Chondrocyte (in vitro differentiated cells): ENCODE data around the gene IFFO2. TPM values are rescaled to one million over a fixed set of nuclear protein-coding genes. Genes with fewer than 3 reads are reported as not detected.

ENCODE experiments used
- DNase-seq: peaks from one replicate; pipeline ENCODE4 v3.0.0; 2021; ENCODE audit warnings: mixed read lengths, low spot score
- H3K27ac Mint-ChIP-seq: one replicate; pipeline ENCODE4 v1.8.0; 2021; ENCODE audit warnings: mild to moderate bottlenecking, moderate library complexity, mixed read lengths; ENCODE audit not compliant: unreplicated experiment
- H3K27me3 Mint-ChIP-seq: 2 replicates; pipeline ENCODE4 v1.8.0; 2021; ENCODE audit warnings: low read depth, mixed read lengths
- H3K36me3 Mint-ChIP-seq: 2 replicates; pipeline ENCODE4 v1.8.0; 2021; ENCODE audit warnings: low read depth, mixed read lengths
- H3K4me1 Mint-ChIP-seq: 2 replicates; pipeline ENCODE4 v1.8.0; 2021; ENCODE audit warnings: low read depth, mild to moderate bottlenecking, mixed read lengths
- H3K4me3 Mint-ChIP-seq: one replicate; pipeline ENCODE4 v1.8.0; 2021; ENCODE audit warnings: mild to moderate bottlenecking, moderate library complexity, mixed read lengths; ENCODE audit not compliant: unreplicated experiment
- H3K9me3 Mint-ChIP-seq: 2 replicates; pipeline ENCODE4 v1.8.0; 2021; ENCODE audit warnings: low read depth, mixed read lengths
- total RNA-seq: library from RNA; stranded (reverse); gene quantifications from 3 replicates; pipeline ENCODE4 v1.2.1, GENCODE V29; 2021
- TF ChIP-seq, protein P1 (sequence below): fragments of 200-600 bp; sonication (generic); IDR thresholded peaks from 2 replicates; pipeline ENCODE4 v1.5.0; 2021; ENCODE audit warnings: antibody characterized with exemption, mild to moderate bottlenecking, moderate library complexity

The IFFO2 gene
- total RNA-seq, 1 donor from 2014 or later = 18.9 TPM

DNA sequence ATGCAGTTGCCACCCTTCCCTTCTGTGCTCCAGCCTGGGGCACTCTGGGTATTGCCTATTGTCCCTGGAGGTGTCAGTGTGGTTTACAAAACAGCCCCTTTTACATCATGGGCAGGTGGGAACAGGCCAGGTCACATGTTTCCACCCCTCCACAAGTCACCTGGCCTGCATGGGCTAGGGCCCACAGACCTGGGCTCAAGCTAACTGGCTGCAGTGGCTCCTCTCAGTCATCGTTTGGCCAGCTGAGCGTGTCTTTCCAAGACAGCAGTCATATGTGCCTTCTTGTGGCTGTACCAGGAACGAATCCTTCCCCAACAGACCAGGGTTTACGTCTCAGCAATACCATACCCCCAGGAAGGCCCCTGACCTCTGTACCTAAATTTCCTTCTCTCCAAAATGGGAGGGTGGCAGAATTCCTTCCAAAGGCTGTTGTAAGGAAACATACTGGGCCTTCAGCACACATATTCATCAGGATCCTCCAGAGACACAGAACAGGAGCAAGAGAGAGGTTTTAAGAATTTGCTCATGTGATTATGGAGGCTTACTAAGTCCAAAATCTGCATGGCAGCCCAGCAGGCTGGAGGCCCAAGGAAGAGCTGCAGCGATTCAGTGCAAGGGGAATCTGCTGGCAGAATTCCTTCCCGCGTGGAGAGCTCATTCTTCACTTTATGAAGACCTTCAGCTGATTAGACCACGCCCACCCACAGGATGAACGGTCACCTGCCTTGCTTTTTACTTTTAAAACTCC lies 86.5 kb downstream of the IFFO2 start:
- Mint-ChIP-seq H3K4me1 (no peaks in the 10 kb centered on the region), H3K36me3 (peaks cover 2% of the 10 kb centered on the region), H3K27me3 (peaks cover 23% of the 10 kb centered on the region), H3K4me3 (no peak overlapping the region), H3K27ac (no peak overlapping the region), H3K9me3 (no peaks in the 10 kb centered on the region)
- DNase-seq = no peak
- TF ChIP-seq, protein P1, sequence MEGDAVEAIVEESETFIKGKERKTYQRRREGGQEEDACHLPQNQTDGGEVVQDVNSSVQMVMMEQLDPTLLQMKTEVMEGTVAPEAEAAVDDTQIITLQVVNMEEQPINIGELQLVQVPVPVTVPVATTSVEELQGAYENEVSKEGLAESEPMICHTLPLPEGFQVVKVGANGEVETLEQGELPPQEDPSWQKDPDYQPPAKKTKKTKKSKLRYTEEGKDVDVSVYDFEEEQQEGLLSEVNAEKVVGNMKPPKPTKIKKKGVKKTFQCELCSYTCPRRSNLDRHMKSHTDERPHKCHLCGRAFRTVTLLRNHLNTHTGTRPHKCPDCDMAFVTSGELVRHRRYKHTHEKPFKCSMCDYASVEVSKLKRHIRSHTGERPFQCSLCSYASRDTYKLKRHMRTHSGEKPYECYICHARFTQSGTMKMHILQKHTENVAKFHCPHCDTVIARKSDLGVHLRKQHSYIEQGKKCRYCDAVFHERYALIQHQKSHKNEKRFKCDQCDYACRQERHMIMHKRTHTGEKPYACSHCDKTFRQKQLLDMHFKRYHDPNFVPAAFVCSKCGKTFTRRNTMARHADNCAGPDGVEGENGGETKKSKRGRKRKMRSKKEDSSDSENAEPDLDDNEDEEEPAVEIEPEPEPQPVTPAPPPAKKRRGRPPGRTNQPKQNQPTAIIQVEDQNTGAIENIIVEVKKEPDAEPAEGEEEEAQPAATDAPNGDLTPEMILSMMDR = no peak

DNA sequence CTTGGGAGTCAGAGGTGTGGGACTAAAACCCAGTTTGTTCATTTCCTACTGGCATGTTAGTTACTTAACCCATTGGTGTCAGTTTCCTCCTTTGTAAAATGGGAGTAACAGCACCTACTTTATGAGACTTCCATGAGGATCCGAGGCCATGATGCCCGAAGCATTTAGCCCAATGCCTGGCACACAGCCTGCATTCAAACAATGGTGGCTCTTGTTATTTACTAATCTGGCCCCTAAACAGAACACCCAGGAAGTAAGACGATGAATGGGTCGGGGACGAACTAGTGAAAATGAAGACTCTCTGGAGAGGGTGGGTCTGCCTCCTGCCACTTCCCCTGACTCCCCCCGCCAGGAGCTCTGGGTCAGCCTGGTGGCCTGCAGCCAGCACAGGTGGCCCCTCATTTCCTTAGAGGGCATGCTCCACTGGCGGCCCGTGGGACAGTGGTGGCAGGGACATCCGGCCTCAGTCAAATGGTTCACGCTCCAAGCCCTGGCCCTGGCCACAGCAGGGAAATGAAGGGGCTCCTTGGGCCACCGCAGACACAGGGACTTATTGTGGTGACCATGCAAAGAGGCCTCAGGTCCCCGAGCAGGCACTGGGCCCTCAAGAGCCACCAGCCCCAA lies 87.6 kb downstream of the IFFO2 start:
- no peak for DNase-seq
- H3K27me3 Mint-ChIP-seq = peaks cover 25% of the 10 kb centered on the region
- TF ChIP-seq, protein P1 = no peak
- no peaks in the 10 kb centered on the region for H3K9me3 Mint-ChIP-seq
- no peak overlapping the region for H3K27ac Mint-ChIP-seq
- peaks cover 2% of the 10 kb centered on the region for H3K36me3 Mint-ChIP-seq
- no peaks in the 10 kb centered on the region for H3K4me1 Mint-ChIP-seq
- no peak overlapping the region for H3K4me3 Mint-ChIP-seq

DNA sequence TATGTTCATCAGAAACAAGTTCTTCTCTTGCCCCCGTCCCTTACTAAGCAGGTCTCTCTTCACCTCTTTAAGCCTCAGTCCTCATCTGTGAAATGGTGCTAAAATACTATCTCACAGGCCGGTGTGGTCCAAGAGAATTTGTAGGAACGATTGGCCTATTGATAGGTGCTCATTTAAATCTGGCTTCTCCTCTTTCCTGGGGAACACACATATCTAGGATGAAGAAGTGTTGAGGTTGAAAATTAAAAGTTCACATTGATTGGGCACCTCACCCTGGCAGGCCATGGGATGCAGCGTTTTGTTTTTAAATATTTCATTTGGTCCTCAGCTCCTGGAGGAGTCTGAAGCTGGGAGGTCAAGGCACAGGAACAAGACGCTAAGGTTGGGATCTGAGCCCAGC lies 88.1 kb downstream of the IFFO2 start:
- Mint-ChIP-seq H3K9me3 (no peaks in the 10 kb centered on the region), H3K4me1 (no peaks in the 10 kb centered on the region), H3K27ac (no peak overlapping the region), H3K27me3 (peaks cover 25% of the 10 kb centered on the region), H3K4me3 (no peak overlapping the region), H3K36me3 (peaks cover 2% of the 10 kb centered on the region)
- no peak for DNase-seq
- TF ChIP-seq, protein P1 = no peak

DNA sequence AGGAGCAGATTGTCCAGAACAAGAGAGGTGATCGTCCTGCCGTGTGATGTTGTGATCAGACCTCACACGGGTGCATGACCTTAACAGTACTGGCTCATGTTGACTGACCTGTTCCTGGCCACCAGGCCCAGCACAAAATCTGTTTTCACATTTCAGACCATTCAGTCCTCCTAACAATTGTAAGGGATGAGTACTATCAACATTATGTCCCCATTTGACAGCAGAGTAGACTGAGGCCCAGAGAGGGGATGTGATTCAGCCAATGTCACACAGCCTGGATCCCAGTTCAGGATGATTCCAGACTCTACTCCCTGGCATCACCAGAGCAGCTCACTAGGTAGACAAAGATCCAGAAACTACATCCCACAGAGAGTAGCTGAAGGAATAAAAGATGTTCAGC lies 89.6 kb downstream of the IFFO2 start:
- no peak overlapping the region for H3K4me3 Mint-ChIP-seq
- no peaks in the 10 kb centered on the region for H3K9me3 Mint-ChIP-seq
- no peak for DNase-seq
- no peak overlapping the region for H3K27ac Mint-ChIP-seq
- H3K4me1 Mint-ChIP-seq = no peaks in the 10 kb centered on the region
- peaks cover 29% of the 10 kb centered on the region for H3K27me3 Mint-ChIP-seq
- H3K36me3 Mint-ChIP-seq = no peaks in the 10 kb centered on the region
- TF ChIP-seq, protein P1 = no peak

DNA sequence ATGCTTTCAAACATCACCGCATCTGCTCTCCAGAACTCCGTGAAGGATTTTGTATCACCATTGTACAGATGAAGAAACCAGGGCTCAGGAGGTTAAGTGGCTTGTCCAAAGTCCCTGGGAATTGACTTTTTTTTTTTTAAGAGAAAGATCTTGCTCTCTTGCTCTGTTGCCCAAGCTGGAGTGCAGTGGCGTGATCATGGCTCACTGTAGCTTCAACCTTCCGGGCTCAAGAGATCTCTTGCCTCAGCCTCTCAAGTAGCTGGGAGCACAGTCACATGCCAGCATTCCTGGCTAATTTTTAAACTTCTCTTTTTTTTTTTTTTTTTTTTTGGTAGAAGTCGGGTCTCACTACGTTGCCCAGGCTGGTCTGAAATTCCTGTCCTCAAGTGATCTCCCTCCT lies 90.2 kb downstream of the IFFO2 start:
- peaks cover 30% of the 10 kb centered on the region for H3K27me3 Mint-ChIP-seq
- TF ChIP-seq, protein P1 = no peak
- no peaks in the 10 kb centered on the region for H3K9me3 Mint-ChIP-seq
- H3K4me1 Mint-ChIP-seq = no peaks in the 10 kb centered on the region
- H3K4me3 Mint-ChIP-seq = no peak overlapping the region
- H3K36me3 Mint-ChIP-seq = no peaks in the 10 kb centered on the region
- DNase-seq = no peak
- H3K27ac Mint-ChIP-seq = no peak overlapping the region
